K562 (cell line): Measurements from ENCODE around the gene AMT. TPM values are rescaled to one million over a fixed set of nuclear protein-coding genes. Genes with fewer than 3 reads are reported as not detected.

Experiments
- ADNP ChIP-seq: fragments of 200-800 bp; sonication (Bioruptor generic); IDR thresholded peaks from 2 replicates; pipeline ENCODE4 v1.6.1; 2016; ENCODE audit warnings: missing genetic modification characterization, missing compliant biosample characterization
- ASH1L ChIP-seq: fragments of 450-650 bp; IDR thresholded peaks from 2 replicates; pipeline ENCODE4 v1.6.1; 2018; ENCODE audit warnings: borderline replicate concordance, mild to moderate bottlenecking, low read depth; ENCODE audit not compliant: partially characterized antibody
- HDAC3 ChIP-seq: fragments of 450-650 bp; IDR thresholded peaks from 2 replicates; pipeline ENCODE4 v1.6.1; 2018; ENCODE audit warnings: borderline replicate concordance, mild to moderate bottlenecking, moderate library complexity; ENCODE audit not compliant: partially characterized antibody
- IRF2 ChIP-seq: sonication (generic); formaldehyde crosslinking; IDR thresholded peaks from 2 replicates; pipeline ENCODE4 v1.8.1; 2022; ENCODE audit warnings: mild to moderate bottlenecking, missing genetic modification reagents
- KDM5B ChIP-seq: fragments of 200-600 bp; sonication (generic); IDR thresholded peaks from 2 replicates; pipeline ENCODE4 v1.6.1; 2012; ENCODE audit warnings: low read depth, mild to moderate bottlenecking, moderate library complexity, low read length, control low read depth, inconsistent platforms; ENCODE audit not compliant: insufficient replicate concordance
- KLF10 ChIP-seq: fragments of 250-450 bp; sonication (Bioruptor Pico); IDR thresholded peaks from 2 replicates; pipeline ENCODE4 v1.6.1; 2021; ENCODE audit warnings: matching md5 sums
- NCOA2 ChIP-seq, 2 experiments: fragments of 450-650 bp; IDR thresholded peaks; 2 replicates each; pipeline ENCODE4 v1.6.1; 2018; ENCODE audit warnings: mild to moderate bottlenecking in 2 of 2, moderate library complexity in 1 of 2; ENCODE audit not compliant: partially characterized antibody in 2 of 2
- PHB2 ChIP-seq: fragments of 450-650 bp; IDR thresholded peaks from 2 replicates; pipeline ENCODE4 v1.6.1; 2017; ENCODE audit warnings: low read depth
- PKNOX1 ChIP-seq: fragments of 450-650 bp; IDR thresholded peaks from 2 replicates; pipeline ENCODE4 v1.6.1; 2016
- POLR2AphosphoS2 ChIP-seq: IDR thresholded peaks from 2 replicates; pipeline ENCODE4 v1.6.1; 2012; ENCODE audit warnings: low read length, improper control_type of control experiment
- RERE ChIP-seq: sonication (generic); formaldehyde crosslinking; IDR thresholded peaks from 2 replicates; pipeline ENCODE4 v1.8.0; 2023; ENCODE audit warnings: missing genetic modification reagents, mild to moderate bottlenecking, borderline replicate concordance
- XRCC5 ChIP-seq: fragments of 200-400 bp; formaldehyde crosslinking; IDR thresholded peaks from 2 replicates; pipeline ENCODE4 v1.6.1; 2017; ENCODE audit warnings: low read depth, mild to moderate bottlenecking, low read length
- ZKSCAN1 ChIP-seq: fragments of 150-350 bp; IDR thresholded peaks from 2 replicates; pipeline ENCODE4 v1.6.1; 2016; ENCODE audit warnings: low read depth, low read length
- ZNF239 ChIP-seq: fragments of 250-450 bp; sonication (Bioruptor Pico); IDR thresholded peaks from 2 replicates; pipeline ENCODE4 v1.4.0; 2020; ENCODE audit warnings: mild to moderate bottlenecking
- ZNF311 ChIP-seq: fragments of 250-450 bp; sonication (Bioruptor Pico); IDR thresholded peaks from 2 replicates; pipeline ENCODE4 v1.4.0; 2020; ENCODE audit warnings: mild to moderate bottlenecking, moderate library complexity
- ZNF316 ChIP-seq: fragments of 450-650 bp; IDR thresholded peaks from 2 replicates; pipeline ENCODE4 v1.6.1; 2016
- ZNF551 ChIP-seq: fragments of 250-450 bp; sonication (Bioruptor Pico); IDR thresholded peaks from 2 replicates; pipeline ENCODE4 v1.5.0; 2021; ENCODE audit warnings: mild to moderate bottlenecking, moderate library complexity
- ZNF75A ChIP-seq: fragments of 450-650 bp; formaldehyde crosslinking; IDR thresholded peaks from 2 replicates; pipeline ENCODE4 v1.4.0; 2020; ENCODE audit warnings: mild to moderate bottlenecking
- polyA plus RNA-seq, 8 experiments: library from polyadenylated mRNA; depleted of rRNA in 4 of 8; stranded (reverse) in 5 of 8; unstranded in 3 of 8; fragments of >200 nt; fragmentation: Nextera tagmentation in 2 of 8; fragmentation: Illumina TruSeq in 1 of 8; extraction: Ambion mirVana in 2 of 8; extraction: Trizol in 1 of 8; gene quantifications; 2 replicates each; pipeline versions ENCODE4 v1.2.1 to v1.2.3, GENCODE V29; 2011 to 2014; ENCODE audit warnings: inconsistent platforms in 1 of 8, missing spikeins in 1 of 8
- total RNA-seq, 7 experiments: library from RNA; depleted of rRNA in 6 of 7; stranded (reverse); fragments of >200 nt in 6 of 7; fragmentation: Illumina TruSeq in 2 of 7; extraction: Trizol in 2 of 7; gene quantifications; 2 replicates each; pipeline versions ENCODE4 v1.2.1 to v1.2.3, GENCODE V29; 2011 to 2021; ENCODE audit warnings: low replicate concordance in 1 of 7
- TF ChIP-seq, protein P1 (sequence below): sonication (generic); formaldehyde crosslinking; IDR thresholded peaks from 2 replicates; pipeline ENCODE4 v1.5.0; 2020; ENCODE audit warnings: missing genetic modification reagents
- TF ChIP-seq, protein P2 (sequence below): fragments of 250-450 bp; sonication (Bioruptor Pico); IDR thresholded peaks from 2 replicates; pipeline ENCODE4 v1.9.0; 2021; ENCODE audit warnings: mild to moderate bottlenecking

The AMT gene
- total and polyA plus RNA-seq, 9 of the 15 experiments (the other 6 are each of a cell fraction or from before 2014, with no cell fraction given): 0.14 to 2.1 (median 0.52) TPM

- TF ChIP-seq ZNF311 (CRISPR knock-in tag) (no peak), ZKSCAN1 (no peak), PHB2 (no peak), POLR2AphosphoS2 (no peak), ZNF551 (CRISPR knock-in tag) (no peak), IRF2 (no peak), ZNF239 (no peak), ZNF316 (no peak), KDM5B (no peak), HDAC3 (no peak), ZNF75A (no peak), XRCC5 (no peak), RERE (CRISPR knock-in tag) (no peak), KLF10 (CRISPR knock-in tag) (no peak), ASH1L (no peak), NCOA2 (IDR thresholded peaks at IDR 0.05; ENCODE audit: partially characterized antibody in 2 of 2) (no peak), ADNP (no peak), PKNOX1 (no peak)
- TF ChIP-seq, protein P1, sequence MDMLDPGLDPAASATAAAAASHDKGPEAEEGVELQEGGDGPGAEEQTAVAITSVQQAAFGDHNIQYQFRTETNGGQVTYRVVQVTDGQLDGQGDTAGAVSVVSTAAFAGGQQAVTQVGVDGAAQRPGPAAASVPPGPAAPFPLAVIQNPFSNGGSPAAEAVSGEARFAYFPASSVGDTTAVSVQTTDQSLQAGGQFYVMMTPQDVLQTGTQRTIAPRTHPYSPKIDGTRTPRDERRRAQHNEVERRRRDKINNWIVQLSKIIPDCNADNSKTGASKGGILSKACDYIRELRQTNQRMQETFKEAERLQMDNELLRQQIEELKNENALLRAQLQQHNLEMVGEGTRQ (CRISPR knock-in tag): no peak
- TF ChIP-seq, protein P2, sequence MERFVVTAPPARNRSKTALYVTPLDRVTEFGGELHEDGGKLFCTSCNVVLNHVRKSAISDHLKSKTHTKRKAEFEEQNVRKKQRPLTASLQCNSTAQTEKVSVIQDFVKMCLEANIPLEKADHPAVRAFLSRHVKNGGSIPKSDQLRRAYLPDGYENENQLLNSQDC (CRISPR knock-in tag): no peak
Measured at GRCh38 chr3:49465270-49466034, 43.2 kb upstream of the AMT start (continued).
